ENCODE measurements around the gene FSIP1.

The FSIP1 gene

GRCh38 chr15:39642011-39642640 lies 140.5 kb downstream of the FSIP1 start:
- no peak for DNase-seq

- DNase-seq = no peak
Measured at GRCh38 chr15:39641191-39641889, 141.3 kb downstream of the FSIP1 start.

GRCh38 chr15:39640665-39641064 lies 142.0 kb downstream of the FSIP1 start:
- no peak for DNase-seq

GRCh38 chr15:39639037-39639436 lies 143.6 kb downstream of the FSIP1 start:
- no peak for DNase-seq

GRCh38 chr15:39638041-39638440 lies 144.6 kb downstream of the FSIP1 start:
- no peak for DNase-seq

GRCh38 chr15:39631357-39631756 lies 151.3 kb downstream of the FSIP1 start:
- no peak for DNase-seq

GRCh38 chr15:39629906-39630305 lies 152.7 kb downstream of the FSIP1 start:
- no peak for DNase-seq

GRCh38 chr15:39629371-39629770 lies 153.3 kb downstream of the FSIP1 start:
- DNase-seq = no peak

GRCh38 chr15:39628546-39629257 lies 153.9 kb downstream of the FSIP1 start:
- no peak for DNase-seq

- no peak for DNase-seq
Measured at GRCh38 chr15:39628144-39628508, 154.5 kb downstream of the FSIP1 start.

GRCh38 chr15:39627451-39628143 lies 155.0 kb downstream of the FSIP1 start:
- no peak for DNase-seq

GRCh38 chr15:39625856-39626255 lies 156.8 kb downstream of the FSIP1 start:
- no peak for DNase-seq

GRCh38 chr15:39625451-39625850 lies 157.2 kb downstream of the FSIP1 start:
- no peak for DNase-seq

GRCh38 chr15:39624806-39625205 lies 157.8 kb downstream of the FSIP1 start:
- no peak for DNase-seq

- DNase-seq = no peak
Measured at GRCh38 chr15:39623529-39623931, 159.1 kb downstream of the FSIP1 start.

GRCh38 chr15:39622660-39623516 lies 159.8 kb downstream of the FSIP1 start:
- no peak for DNase-seq

- no peak for DNase-seq
Measured at GRCh38 chr15:39621976-39622375, 160.7 kb downstream of the FSIP1 start.

- no peak for DNase-seq
Measured at GRCh38 chr15:39621210-39621609, 161.4 kb downstream of the FSIP1 start.

- no peak for DNase-seq
Measured at GRCh38 chr15:39618063-39618823, 164.4 kb downstream of the FSIP1 start.

GRCh38 chr15:39616731-39617455 lies 165.7 kb downstream of the FSIP1 start:
- no peak for DNase-seq

- DNase-seq = no peak
Measured at GRCh38 chr15:39613861-39614260, 168.8 kb downstream of the FSIP1 start.
